Retinal pigment epithelial cell (primary cell): Measurements from ENCODE around the gene GPBP1L1.

ENCODE experiments used
- DNase-seq: peaks from one replicate; pipeline ENCODE4 v3.0.0-alpha.2; 2010; ENCODE audit warnings: low read depth
- H3K4me3 ChIP-seq: 2 replicates; pipeline ENCODE4 v1.5.1; 2011; ENCODE audit warnings: mild to moderate bottlenecking, low read length, control low read depth, moderate library complexity
- TF ChIP-seq, protein P1 (sequence below): conservative IDR thresholded peaks from 2 replicates; pipeline ENCODE4 v1.5.1; 2011; ENCODE audit warnings: low read depth, low read length, control low read depth, inconsistent platforms

GPBP1L1 gene

GRCh38 chr1:45621501-45621836 lies 64.9 kb downstream of the GPBP1L1 start:
- DNase-seq = no peak
- TF ChIP-seq, protein P1, sequence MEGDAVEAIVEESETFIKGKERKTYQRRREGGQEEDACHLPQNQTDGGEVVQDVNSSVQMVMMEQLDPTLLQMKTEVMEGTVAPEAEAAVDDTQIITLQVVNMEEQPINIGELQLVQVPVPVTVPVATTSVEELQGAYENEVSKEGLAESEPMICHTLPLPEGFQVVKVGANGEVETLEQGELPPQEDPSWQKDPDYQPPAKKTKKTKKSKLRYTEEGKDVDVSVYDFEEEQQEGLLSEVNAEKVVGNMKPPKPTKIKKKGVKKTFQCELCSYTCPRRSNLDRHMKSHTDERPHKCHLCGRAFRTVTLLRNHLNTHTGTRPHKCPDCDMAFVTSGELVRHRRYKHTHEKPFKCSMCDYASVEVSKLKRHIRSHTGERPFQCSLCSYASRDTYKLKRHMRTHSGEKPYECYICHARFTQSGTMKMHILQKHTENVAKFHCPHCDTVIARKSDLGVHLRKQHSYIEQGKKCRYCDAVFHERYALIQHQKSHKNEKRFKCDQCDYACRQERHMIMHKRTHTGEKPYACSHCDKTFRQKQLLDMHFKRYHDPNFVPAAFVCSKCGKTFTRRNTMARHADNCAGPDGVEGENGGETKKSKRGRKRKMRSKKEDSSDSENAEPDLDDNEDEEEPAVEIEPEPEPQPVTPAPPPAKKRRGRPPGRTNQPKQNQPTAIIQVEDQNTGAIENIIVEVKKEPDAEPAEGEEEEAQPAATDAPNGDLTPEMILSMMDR = no peak
- H3K4me3 ChIP-seq = no peak overlapping the region

- DNase-seq = no peak
- no peak overlapping the region for H3K4me3 ChIP-seq
- TF ChIP-seq, protein P1 = no peak
These were observed 65.5 kb downstream of the GPBP1L1 start for GRCh38 chr1:45620588-45621500.

DNA sequence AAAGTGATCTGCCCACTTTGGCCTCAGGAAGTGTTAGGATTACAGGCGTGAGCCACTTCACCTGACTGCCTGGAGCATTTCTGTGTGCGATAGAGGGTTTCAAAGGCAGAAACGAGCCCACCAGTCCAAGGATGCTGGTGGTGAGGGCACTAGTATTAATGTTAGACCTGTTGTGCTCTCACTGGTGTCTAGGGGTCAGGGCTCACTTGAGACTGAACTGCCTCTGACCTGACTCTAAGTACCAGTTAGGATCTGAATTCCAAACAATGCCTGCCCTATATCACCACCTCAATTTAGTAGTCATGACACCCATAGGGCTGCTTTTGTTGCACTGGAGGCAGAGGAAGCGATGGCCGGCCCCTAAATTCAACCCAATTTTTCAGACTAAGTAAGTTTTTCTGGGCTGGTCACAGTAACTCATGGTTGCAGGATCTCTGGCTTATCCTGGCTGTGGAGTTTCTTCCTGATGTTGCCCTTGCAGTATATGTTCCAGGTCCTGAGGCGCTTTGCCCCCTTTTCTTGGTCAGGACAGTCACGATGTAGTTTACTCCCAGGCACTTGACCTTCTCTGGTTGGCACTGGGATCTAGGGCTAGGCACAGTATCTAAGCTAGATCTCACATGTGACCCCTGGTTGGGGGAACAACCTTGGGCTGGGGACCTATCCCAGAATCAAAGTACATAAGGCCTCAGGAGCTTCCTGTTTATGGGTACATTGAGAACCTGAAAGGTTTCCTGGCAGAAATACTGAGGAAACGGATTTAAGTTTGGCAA lies 67.0 kb downstream of the GPBP1L1 start:
- TF ChIP-seq, protein P1 = no peak
- no peak overlapping the region for H3K4me3 ChIP-seq
- DNase-seq = no peak

- TF ChIP-seq, protein P1 = no peak
- no peak overlapping the region for H3K4me3 ChIP-seq
- DNase-seq = no peak
These were observed 68.7 kb downstream of the GPBP1L1 start for GRCh38 chr1:45617618-45618017.

- no peak overlapping the region for H3K4me3 ChIP-seq
- DNase-seq = no peak
- TF ChIP-seq, protein P1 = no peak
These were observed 70.4 kb downstream of the GPBP1L1 start for GRCh38 chr1:45615885-45616284.

DNA sequence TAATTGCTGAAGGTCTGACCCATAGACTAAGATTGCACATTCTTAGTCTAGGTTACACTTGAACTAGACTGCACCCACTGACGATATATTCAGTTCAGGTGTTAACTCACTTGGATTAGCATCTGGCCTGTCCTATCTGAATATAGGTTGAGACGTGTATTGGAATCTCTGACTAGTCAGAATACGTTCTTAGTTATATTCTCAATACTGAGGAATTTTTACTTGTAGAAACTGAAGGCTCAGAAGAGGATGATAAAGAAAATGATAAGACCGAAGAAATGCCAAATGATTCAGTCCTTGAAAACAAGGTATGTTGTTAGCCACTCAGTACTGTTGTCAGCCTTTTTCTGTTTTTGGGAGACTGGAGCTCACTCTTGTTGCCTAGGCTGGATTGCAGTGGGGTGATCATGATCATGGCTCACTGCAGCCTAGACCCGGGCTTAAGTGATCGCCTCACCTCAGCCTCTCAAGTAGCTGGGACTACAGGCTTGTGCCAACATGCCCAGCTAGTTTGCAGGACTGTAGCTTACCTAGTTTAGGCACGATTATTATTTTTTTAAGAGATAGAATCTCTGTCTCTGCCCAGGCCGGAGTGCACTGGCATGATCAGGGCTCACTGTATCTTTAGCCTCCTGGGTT lies 73.3 kb downstream of the GPBP1L1 start:
- no peak for DNase-seq
- H3K4me3 ChIP-seq = no peak overlapping the region
- TF ChIP-seq, protein P1 = no peak
